ENCODE data around the gene SPATA46.

SPATA46 gene

GRCh38 chr1:162391790-162392563 is 15.3 kb upstream of the SPATA46 start:
- DNase-seq (ENCODE audit: low read depth): no peak

- DNase-seq (ENCODE audit: low read depth): no peak
Observed at GRCh38 chr1:162390396-162391185, 13.9 kb upstream of the SPATA46 start.

GRCh38 chr1:162389971-162390370 is 13.3 kb upstream of the SPATA46 start:
- DNase-seq (ENCODE audit: low read depth): no peak

GRCh38 chr1:162389021-162389818 is 12.6 kb upstream of the SPATA46 start:
- no peak for DNase-seq (ENCODE audit: low read depth)

GRCh38 chr1:162388615-162389014 is 12.0 kb upstream of the SPATA46 start:
- no peak for DNase-seq (ENCODE audit: low read depth)

GRCh38 chr1:162388083-162388594 is 11.5 kb upstream of the SPATA46 start:
- DNase-seq (ENCODE audit: low read depth): no peak

- no peak for DNase-seq (ENCODE audit: low read depth)
Observed at GRCh38 chr1:162387226-162388082, 10.8 kb upstream of the SPATA46 start.

- DNase-seq (ENCODE audit: low read depth): no peak
Observed at GRCh38 chr1:162386292-162387225, 9.9 kb upstream of the SPATA46 start.

GRCh38 chr1:162385702-162386101 is 9.0 kb upstream of the SPATA46 start:
- DNase-seq (ENCODE audit: low read depth): no peak

GRCh38 chr1:162385280-162385623 is 8.6 kb upstream of the SPATA46 start:
- DNase-seq (ENCODE audit: low read depth): no peak

- DNase-seq (ENCODE audit: low read depth): no peak
Observed at GRCh38 chr1:162384601-162385279, 8.1 kb upstream of the SPATA46 start.

GRCh38 chr1:162384116-162384515 is 7.5 kb upstream of the SPATA46 start:
- no peak for DNase-seq (ENCODE audit: low read depth)

GRCh38 chr1:162383516-162383915 is 6.9 kb upstream of the SPATA46 start:
- no peak for DNase-seq (ENCODE audit: low read depth)

- no peak for DNase-seq (ENCODE audit: low read depth)
Observed at GRCh38 chr1:162383091-162383490, 6.4 kb upstream of the SPATA46 start.

- DNase-seq (ENCODE audit: low read depth): no peak
Observed at GRCh38 chr1:162381941-162382750, 5.5 kb upstream of the SPATA46 start.

GRCh38 chr1:162381383-162381782 is 4.7 kb upstream of the SPATA46 start, which contains the start of gene C1orf226:
Gene C1orf226 (plus strand): TSS chr1:162381728. CDS start chr1:162381902, 174 bp downstream.
- DNase-seq (ENCODE audit: low read depth): no peak

GRCh38 chr1:162380061-162380846 is 3.6 kb upstream of the SPATA46 start:
- DNase-seq (ENCODE audit: low read depth): no peak

- DNase-seq (ENCODE audit: low read depth): no peak
Observed at GRCh38 chr1:162375463-162375862, 1.2 kb downstream of the SPATA46 start.

Measured in T-helper 22 cell (primary cell).